HL-60 (cell line): ENCODE data around the gene SLC5A11.

Source experiments
- DNase-seq, 2 experiments: peaks; one replicate each; pipeline ENCODE4 v3.0.0-alpha.2; 2010 to 2020; ENCODE audit warnings: low read depth in 1 of 2, low spot score in 1 of 2
- H3K27ac ChIP-seq: fragments of 250-450 bp; sonication (Bioruptor Pico); replicated peaks from 2 replicates; pipeline ENCODE4 v1.5.1; 2020; ENCODE audit warnings: mild to moderate bottlenecking, moderate library complexity
- H3K27me3 ChIP-seq: fragments of 250-450 bp; sonication (Bioruptor Pico); 2 replicates; pipeline ENCODE4 v1.5.1; 2021; ENCODE audit warnings: mild to moderate bottlenecking, moderate library complexity; ENCODE audit not compliant: insufficient read depth, poor library complexity, severe bottlenecking
- H3K4me3 ChIP-seq: replicated peaks from 2 replicates; pipeline ENCODE4 v1.5.1; 2011; ENCODE audit warnings: mild to moderate bottlenecking, control low read depth, low read length; ENCODE audit not compliant: insufficient read depth
- CTCF ChIP-seq: IDR thresholded peaks from one replicate; pipeline ENCODE4 v1.5.1; 2011; ENCODE audit warnings: low read length, control low read depth, inconsistent platforms; ENCODE audit not compliant: insufficient read depth
- GABPA ChIP-seq: IDR thresholded peaks from 2 replicates; pipeline ENCODE4 v1.6.1; 2012; ENCODE audit warnings: low read depth
- POLR2AphosphoS5 ChIP-seq: IDR thresholded peaks from 2 replicates; pipeline ENCODE4 v1.6.1; 2012; ENCODE audit warnings: low read depth
- SPI1 ChIP-seq: IDR thresholded peaks from 2 replicates; pipeline ENCODE4 v1.6.1; 2012; ENCODE audit warnings: low read depth, mild to moderate bottlenecking, borderline replicate concordance
- TF ChIP-seq, protein P1 (sequence below): IDR thresholded peaks from 2 replicates; pipeline ENCODE4 v1.6.1; 2012; ENCODE audit warnings: low read depth; ENCODE audit not compliant: insufficient replicate concordance

The SLC5A11 gene

GRCh38 chr16:24829153-24829552 lies 16.6 kb upstream of the SLC5A11 start:
- no peak overlapping the region for H3K4me3 ChIP-seq
- H3K27me3 ChIP-seq = no peaks in the 10 kb centered on the region
- no peak overlapping the region for H3K27ac ChIP-seq
- TF ChIP-seq POLR2AphosphoS5 = no peak
- TF ChIP-seq, protein P1, sequence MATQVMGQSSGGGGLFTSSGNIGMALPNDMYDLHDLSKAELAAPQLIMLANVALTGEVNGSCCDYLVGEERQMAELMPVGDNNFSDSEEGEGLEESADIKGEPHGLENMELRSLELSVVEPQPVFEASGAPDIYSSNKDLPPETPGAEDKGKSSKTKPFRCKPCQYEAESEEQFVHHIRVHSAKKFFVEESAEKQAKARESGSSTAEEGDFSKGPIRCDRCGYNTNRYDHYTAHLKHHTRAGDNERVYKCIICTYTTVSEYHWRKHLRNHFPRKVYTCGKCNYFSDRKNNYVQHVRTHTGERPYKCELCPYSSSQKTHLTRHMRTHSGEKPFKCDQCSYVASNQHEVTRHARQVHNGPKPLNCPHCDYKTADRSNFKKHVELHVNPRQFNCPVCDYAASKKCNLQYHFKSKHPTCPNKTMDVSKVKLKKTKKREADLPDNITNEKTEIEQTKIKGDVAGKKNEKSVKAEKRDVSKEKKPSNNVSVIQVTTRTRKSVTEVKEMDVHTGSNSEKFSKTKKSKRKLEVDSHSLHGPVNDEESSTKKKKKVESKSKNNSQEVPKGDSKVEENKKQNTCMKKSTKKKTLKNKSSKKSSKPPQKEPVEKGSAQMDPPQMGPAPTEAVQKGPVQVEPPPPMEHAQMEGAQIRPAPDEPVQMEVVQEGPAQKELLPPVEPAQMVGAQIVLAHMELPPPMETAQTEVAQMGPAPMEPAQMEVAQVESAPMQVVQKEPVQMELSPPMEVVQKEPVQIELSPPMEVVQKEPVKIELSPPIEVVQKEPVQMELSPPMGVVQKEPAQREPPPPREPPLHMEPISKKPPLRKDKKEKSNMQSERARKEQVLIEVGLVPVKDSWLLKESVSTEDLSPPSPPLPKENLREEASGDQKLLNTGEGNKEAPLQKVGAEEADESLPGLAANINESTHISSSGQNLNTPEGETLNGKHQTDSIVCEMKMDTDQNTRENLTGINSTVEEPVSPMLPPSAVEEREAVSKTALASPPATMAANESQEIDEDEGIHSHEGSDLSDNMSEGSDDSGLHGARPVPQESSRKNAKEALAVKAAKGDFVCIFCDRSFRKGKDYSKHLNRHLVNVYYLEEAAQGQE = no peak
- DNase-seq = no peak

DNA sequence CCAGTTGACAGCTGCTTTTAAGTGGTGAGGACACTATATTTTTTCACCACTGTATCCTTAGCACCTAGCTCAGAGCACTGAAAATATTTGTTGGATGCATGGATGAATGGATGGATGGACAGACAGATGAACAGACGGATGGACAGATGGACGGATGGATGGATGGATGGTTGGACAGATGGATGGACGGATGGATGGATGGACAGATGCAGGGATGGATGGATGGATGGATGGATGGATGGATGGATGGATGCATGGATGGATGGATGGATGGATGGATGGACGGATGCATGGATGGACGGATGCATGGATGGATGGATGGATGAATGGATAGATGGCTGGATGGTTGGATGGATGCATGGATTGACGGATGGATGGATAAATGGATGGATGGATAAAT lies 12.4 kb upstream of the SLC5A11 start:
- H3K27me3 ChIP-seq = no peaks in the 10 kb centered on the region
- H3K27ac ChIP-seq = no peak overlapping the region
- no peak for DNase-seq
- TF ChIP-seq GABPA = no peak
- TF ChIP-seq, protein P1 = no peak
- H3K4me3 ChIP-seq = no peak overlapping the region

DNA sequence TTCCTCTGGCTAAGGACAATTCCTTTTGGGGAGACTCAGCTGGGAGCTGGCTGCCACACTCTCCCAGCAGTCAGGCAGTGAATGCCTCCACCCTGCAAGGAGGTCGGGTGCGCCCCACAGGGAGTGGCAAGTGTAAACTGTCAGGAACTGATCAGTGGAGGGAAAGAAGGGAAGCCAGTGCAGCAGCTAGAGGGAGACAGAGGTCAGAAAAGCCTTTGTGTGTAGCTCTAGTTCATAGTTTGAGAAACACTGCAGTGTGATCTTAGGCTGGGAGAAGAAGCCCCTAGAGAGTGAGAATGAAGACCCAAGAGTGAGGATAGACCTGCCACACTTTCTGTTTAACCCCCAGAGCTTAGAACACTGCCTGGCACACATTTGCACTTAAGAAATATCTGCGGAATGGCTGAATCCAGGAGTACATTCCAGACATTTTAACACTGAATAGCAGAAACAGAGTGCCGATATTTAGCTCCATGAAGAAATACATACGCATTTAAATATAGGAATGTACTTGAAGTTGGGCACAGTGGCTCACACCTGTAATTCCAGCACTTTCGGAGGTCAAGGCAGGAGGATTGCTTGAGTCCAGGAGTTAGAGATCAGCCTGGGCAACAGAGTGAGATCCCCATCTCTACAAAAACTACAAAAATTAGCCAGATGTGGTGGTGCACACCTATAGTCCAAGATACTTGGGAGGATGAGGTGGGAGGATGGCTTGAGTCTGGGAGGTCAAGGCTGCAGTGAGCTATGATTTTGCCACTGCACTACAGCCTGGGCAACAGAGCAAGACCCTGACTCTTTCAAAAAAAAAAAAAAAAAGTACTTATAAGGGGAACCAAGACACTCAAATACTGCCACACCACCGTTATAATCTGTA lies 11.1 kb upstream of the SLC5A11 start:
- peak; percentile 26 for TF ChIP-seq CTCF
- TF ChIP-seq POLR2AphosphoS5 = no peak
- H3K4me3 ChIP-seq = no peak overlapping the region
- no peaks in the 10 kb centered on the region for H3K27me3 ChIP-seq
- peak in 1 of 2 experiments; percentile 30 for DNase-seq
- no peak overlapping the region for H3K27ac ChIP-seq

GRCh38 chr16:24836836-24837235 lies 8.9 kb upstream of the SLC5A11 start:
- no peak overlapping the region for H3K27ac ChIP-seq
- H3K4me3 ChIP-seq = no peak overlapping the region
- TF ChIP-seq POLR2AphosphoS5 (no peak), GABPA (no peak), CTCF (no peak), SPI1 (no peak)
- TF ChIP-seq, protein P1 = no peak
- H3K27me3 ChIP-seq = no peaks in the 10 kb centered on the region
- no peak for DNase-seq
